ENCODE data around the gene ZNF45.
"Not testable (repeated sequence)": the region's sequence is repeated elsewhere in the genome, so short reads cannot be mapped to it uniquely, and the experiment has no call there.

ZNF45 gene

DNA sequence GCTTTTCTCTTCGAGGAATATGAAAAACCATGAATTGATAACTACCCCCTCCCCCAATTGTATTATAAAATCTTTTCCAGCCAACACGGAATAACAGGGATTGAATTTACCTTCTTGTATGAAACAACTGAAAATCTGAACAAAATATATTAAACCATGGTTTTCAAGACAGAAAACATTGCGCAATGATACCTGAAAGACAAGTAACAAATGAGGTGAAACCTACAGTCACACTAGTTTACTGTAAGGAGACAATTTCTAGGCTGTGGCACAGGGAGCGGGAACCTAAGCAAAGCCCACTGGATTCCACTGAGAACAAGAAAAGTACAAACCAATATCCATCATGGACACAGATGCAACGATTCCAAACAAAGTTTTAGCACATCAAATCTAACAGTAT is 54.6 kb downstream of the ZNF45 start:
- ATAC-seq (no peak), DNase-seq (ENCODE audit: low spot score in 2 of 2) (no peak)
- no peaks in the 10 kb centered on the region for H3K36me3 Mint-ChIP-seq
- H3K27ac Mint-ChIP-seq, result no peak overlapping the region
- H3K4me1 Mint-ChIP-seq, result no peaks in the 10 kb centered on the region
- peaks cover 39% of the 10 kb centered on the region for H3K9me3 Mint-ChIP-seq
- H3K4me3 Mint-ChIP-seq, result no peak overlapping the region

DNA sequence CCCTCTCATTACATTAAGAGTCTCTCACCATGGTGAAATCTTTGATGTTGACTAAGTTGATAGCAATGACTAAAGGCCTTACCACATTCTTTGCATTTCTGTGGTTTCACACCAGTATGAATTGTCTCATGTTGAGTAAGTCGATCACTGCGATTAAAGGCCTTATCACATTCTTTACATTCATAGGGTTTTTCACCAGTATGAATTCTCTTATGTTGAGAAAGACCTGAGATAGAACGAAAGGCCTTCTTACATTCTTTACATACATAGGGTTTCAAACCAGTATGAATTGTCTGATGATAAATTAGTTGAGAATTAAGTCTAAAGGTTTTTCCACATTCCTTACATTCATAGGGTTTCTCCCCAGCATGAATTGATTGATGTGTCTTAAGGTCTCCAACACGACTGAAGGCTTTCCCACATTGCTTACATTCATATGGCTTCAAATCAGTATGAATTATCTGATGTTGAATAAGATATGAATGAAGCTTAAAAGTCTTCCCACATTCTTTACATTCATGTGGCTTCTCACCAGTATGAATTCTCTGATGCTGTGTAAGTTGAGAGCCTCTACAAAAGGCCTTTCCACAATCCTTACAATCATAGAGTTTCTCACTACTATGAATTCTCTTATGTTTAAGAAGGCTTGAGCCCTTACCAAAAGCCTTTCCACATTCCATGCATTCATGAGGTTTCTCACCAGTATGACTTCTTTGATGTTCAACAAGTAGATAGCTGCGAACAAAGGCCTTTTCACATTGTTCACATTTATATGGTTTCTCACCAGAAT is 62.3 kb downstream of the ZNF45 start:
- H3K4me3 Mint-ChIP-seq, result no peak overlapping the region
- no peaks in the 10 kb centered on the region for H3K36me3 Mint-ChIP-seq
- H3K27ac Mint-ChIP-seq, result no peak overlapping the region
- ATAC-seq (no peak), DNase-seq (ENCODE audit: low spot score in 2 of 2) (no peak)
- peaks cover 32% of the 10 kb centered on the region for H3K9me3 Mint-ChIP-seq
- H3K4me1 Mint-ChIP-seq, result no peaks in the 10 kb centered on the region

DNA sequence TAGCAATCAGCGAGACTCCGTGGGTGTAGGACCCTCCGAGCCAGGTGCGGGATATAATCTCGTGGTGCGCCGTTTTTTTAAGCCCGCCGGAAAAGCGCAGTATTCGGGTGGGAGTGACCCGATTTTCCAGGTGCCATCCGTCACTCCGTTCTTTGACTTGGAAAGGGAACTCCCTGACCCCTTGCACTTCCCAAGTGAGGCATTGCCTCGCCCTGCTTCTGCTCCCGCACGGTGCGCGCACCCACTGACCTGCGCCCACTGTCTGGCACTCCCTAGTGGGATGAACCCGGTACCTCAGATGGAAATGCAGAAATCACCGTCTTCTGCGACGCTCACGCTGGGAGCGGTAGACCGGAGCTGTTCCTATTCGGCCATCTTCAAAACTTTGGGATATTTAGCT is 68.2 kb downstream of the ZNF45 start:
- not testable (repeated sequence) for H3K4me3 Mint-ChIP-seq; H3K4me1 Mint-ChIP-seq; DNase-seq (ENCODE audit: low spot score in 2 of 2); ATAC-seq; H3K27ac Mint-ChIP-seq; H3K36me3 Mint-ChIP-seq
- peaks cover 13% of the 10 kb centered on the region for H3K9me3 Mint-ChIP-seq

Data from stimulated activated effector memory CD8-positive, alpha-beta T cell treated with anti-CD3 and anti-CD28 coated beads, Interleukin-12 subunit alpha, Interleukin-12 subunit beta, amount 100 ng/mL, for 72 hours (primary cell).